ENCODE measurements around the gene OR13A1. TPM values are rescaled to one million over a fixed set of nuclear protein-coding genes. Genes with fewer than 3 reads are reported as not detected.

OR13A1 gene
- total RNA-seq, 2 donors from 2014 or later = not detected

DNA sequence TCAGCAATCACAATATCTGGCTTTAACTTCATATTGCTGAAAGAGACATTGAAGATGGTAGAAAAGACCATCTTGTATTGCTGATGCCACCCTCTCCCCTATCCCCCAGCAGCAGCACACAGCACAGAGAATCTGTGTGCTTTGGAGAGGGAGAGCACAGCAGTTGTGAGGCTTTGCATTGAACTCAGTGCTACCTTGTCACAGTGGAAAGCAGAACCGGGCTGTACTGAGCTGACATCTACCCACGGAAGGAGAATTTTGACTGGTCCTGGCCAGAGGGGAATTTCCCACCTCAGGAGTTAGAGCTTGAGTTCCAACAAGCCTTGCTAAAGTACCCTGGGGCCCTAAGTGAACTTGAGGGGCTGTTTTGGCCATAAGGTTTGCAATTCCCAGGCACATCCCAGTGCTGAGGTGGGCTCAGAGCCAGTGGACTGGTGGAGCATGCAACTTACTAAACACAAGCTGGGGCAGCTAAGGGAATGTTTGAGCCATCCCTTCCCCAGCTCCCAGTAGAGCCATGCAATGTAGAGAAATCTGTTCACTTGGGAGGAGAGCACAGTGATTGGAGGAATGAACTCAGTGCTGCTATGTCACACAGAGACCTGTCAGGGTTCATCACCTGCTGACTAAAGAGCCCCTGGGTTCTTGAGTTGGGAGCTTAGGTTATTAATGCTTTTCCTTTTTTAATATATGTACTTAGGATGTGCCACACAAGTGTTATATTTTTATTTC lies 62.1 kb downstream of the OR13A1 start:
- intact Hi-C loops (cut with DNase I) = loop anchor here in 1 of 2 donors (10.0 kb wide), 1 partner anchor 211 kb away; no protein-coding TSS in a partner anchor
- no peak for DNase-seq
- no peak for ATAC-seq

Other genes with a start within 250 kb of the OR13A1 start
- 10 to 100 TPM; 11.9 to 13.8 TPM for gene ALOX5, start 58.6 kb upstream of the OR13A1 start, total RNA-seq

Data from left cardiac atrium (tissue), 4 donors.